Ramos (cell line): ENCODE results near the gene GAS7.

Experiments
- in situ Hi-C: fragments of 300-500 bp; cut with MboI; formaldehyde crosslinking; loops from one replicate; pipeline ENCODE4 v1.14.3; 2022; ENCODE audit warnings: low sequenced_read_pairs; ENCODE audit not compliant: unreplicated experiment

GAS7 gene

DNA sequence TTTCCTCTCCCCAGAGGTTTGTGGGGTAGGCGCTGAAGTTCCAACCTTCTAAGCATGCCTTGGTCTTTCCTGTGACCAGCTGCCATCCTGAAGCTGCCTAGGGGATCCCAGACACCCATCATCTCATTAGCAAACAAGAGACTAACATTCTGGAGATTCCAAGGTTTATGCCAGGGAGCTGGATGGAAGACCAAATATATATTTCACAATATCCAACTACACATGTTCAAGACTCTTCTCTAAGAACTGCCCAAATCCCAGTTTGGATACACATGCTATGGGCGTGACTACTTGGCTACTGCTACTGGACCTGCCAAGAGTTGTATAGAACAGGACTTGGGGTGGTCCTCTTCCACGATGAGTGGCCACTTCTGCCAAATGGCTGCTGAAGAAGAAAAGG lies 200.3 kb downstream of the GAS7 start:
- in situ Hi-C loops: no loop called here

DNA sequence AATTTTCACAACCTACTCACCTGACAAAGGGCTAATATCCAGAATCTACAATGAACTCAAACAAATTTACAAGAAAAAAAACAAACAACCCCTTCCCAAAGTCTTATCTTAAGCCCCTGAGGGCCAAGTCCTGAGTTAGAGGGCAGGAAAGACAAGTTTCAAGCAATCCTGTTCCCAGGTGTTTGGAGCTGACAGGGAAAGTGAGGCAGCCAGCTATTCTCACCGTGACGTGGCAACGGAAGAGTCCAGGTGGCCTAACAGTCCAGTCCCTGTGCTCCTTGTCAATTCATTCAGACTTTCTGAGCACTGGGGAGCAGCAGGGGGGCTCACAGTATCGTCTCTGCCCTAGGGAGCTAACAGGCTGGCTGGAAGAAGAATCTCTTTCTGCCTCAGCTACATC lies 203.6 kb downstream of the GAS7 start:
- in situ Hi-C loops: no loop called here

DNA sequence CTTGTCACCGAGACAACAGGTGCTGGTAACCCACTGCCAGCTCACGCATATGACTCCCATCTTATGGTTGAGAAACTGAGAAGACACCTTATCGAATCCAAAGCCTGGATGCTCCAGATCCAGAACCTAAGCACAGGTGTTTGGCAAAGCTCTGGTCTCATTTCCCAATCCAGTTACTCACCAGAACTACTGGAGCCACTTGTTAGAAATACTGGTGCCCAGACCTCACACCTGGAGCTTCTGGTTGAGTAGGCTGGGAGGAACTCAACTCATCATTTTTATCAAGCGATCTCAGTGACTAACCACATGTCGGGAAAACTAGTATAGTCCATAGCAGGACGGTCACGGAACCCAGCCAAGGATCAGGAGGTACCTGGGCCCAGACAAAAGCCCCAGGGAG lies 206.6 kb downstream of the GAS7 start:
- in situ Hi-C loops: no loop called here

DNA sequence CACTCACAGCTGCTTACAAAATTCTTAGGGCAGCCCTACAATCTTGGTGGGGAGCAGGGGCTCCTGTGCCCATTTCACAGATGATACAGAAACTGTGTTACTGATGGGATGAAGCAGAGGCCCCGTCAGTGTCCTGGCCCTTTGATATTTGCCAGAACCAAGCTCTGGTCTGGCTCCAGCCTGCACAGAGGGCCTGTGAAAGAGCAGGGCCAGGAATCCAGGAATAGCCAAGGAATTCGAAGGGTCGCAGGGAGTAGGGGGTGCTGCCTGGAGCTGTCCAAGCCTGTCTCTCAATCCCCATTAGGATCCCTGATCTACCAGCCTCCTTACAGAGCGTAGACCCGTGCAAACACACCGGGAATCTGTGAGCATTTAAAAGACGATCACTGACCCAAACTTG lies 207.1 kb downstream of the GAS7 start:
- in situ Hi-C loops: no loop called here

DNA sequence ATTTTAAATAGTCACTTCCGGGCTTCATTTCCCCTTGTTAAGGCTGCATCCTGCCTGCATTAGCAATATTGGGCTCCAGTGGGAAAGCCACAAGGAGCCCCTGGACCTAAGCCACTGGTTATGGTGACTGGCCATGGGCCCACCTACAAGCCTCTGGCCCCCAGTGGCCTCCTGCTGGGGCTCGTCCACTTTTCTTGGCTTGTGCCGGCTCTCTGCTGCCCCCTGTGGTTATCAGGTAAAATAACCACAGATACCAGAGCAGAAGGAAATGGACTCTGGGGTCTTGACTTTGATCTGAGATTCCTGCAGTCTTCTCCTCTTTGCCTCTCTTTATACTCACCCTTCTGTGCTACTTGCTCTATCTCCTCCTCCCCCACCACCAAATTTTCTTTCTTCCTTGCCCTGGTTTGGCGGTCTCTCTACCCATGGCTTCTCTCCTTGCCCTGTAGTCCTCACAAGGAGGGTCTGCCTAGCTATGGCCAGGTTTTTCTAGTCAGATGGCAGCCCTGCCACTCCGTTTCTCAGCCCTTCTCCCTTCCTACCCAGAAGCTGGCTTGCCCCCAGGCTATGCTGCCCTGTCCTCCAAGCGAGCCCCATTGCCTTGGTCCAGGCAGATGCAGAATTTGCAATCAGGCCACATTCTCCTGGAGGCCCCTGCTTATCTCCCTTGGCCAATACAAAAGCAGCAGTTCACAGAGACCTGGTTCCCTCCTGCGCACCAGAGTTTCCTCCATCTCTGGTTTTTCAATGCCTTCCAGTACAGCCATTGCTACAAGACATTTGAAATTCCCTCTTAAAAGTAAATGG lies 210.4 kb downstream of the GAS7 start:
- in situ Hi-C loops: no loop called here

DNA sequence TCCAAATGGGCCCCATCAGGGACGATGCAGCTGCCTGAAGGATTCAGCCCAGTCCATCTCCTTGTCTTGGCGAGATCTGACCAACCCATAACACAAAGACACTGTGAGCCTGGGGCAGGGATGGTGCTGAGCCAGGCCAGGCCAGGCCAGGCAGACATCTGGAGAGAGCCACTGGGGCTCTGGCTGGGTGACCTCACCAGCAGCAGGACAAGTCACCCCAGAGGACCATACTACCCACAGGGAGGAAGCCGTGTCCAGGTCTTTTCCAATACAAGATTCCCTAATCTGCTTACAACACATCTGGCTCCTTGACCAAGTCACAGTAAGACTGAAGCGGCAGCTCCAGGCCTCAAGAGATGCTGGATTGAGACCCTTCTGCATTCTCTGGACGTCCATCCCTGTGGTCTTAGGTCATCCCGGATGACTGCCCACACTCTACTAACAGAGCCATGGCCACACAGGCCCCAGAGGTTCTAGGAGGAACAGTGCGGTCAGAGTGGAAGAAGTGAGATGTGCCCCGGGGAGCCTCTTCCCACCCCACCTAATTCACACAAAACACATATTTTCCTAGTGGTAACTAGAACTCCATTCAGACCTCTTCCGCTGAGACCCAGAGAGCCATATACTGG lies 211.5 kb downstream of the GAS7 start:
- in situ Hi-C loops: no loop called here

DNA sequence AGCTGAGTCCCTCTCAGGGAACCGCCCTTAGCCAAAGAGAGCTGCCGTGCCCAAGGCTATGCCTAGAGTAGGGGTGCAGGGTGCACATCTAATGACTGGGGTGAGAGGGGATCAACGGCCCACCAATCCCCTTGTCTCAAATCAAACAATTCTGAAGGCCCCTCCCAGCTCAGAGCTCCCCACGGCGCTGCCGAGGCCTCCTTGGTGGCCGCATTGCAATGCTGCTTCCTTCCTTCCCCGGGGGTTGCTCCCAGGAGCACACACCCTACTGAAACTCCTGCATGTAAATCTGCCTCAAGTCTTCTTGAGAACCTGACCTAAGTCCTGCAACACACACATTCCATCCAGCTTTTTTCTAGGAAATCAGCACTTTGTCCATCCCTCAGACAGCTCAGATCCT lies 212.8 kb downstream of the GAS7 start:
- in situ Hi-C loops: no loop called here

DNA sequence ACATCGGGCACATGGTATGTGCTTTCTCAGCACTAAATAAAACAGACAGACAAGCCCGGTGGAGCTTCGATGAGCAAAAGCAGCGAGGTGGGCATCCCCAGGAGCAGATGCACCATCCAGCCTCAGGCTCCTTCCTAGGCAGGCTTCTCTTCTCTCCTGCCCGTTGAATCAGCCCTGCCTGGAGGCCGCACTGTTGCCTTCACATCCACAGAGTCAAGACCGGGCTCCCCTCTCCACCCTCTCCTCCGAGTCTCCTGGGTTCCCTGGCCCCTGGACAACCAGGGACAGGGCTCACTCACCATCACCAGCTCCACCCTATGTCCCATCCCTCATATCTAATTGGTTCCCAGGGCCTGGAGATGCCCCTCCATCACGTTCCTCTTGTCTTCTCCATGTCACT lies 213.6 kb downstream of the GAS7 start:
- in situ Hi-C loops: no loop called here

DNA sequence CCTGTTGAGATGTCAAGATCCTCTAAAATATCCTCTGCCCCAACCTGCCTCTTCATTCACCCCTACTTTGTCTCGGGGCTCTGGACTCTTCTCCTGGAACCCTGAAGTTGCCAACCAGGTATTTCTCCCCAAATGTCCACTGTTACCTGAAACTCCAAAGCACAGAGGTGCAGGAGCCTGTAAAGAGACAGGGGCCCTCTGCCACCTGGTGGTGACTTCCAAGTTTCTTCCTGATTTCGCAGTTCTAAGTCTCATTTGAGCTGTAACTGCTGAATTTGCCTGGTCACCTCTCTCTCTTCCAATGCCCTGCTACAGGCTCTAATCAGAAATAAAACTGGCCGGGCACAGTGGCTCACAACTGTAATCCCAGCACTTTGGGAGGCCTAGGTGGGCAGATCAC lies 216.2 kb downstream of the GAS7 start:
- in situ Hi-C loops: no loop called here

DNA sequence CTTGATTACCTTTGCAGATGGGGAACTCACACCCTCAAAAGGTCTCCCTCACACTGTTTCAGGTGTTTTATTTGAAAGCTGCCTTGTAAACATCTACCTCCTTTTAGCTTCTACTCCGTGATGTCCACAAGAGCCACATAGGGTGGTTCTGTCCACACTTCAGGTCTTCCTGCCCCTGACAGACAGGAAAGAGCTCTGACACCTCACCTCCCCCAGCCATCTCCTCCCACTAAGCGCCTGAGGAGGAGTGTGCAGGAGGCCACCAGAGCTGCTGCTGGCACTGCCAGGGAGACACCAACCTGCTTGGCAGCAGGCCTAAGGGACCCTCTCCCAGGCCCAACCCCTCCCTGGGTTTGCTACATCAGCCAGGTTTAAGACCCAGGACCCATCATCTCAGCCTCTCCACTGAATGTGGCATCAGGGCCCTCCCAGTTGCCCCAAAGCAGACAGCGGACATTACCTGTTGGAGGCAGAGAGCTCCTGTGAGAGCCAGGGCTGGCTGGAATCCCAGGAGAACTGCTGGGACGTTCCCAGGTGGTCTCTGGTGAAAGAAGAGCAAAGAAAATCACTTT lies 217.0 kb downstream of the GAS7 start:
- in situ Hi-C loops: no loop called here

DNA sequence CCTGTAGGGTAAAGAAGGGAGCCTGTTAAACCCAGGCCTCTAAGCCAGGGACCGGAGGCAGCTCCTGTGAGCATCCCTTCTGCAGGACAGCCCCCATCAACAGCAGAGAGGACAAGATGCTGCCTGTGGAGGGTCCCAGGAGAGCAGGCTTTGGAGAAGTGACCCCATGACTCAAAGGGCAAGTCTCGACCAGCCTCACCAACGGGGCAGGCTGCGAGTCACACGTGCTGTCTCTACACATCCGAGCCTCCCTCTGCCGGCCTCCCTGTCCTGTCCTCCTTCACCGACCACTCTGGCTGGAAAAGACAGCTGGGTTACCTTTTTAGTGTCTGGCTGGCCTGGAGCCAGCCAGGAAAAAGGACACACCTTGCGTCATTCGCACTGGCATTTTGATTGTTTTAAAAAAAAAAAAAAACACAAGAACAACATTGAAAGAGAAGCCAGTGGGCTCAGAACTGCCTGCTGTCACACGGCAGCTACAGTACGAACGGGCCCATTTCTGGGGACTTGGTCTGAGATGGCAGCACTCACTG lies 218.9 kb downstream of the GAS7 start:
- in situ Hi-C loops: no loop called here

DNA sequence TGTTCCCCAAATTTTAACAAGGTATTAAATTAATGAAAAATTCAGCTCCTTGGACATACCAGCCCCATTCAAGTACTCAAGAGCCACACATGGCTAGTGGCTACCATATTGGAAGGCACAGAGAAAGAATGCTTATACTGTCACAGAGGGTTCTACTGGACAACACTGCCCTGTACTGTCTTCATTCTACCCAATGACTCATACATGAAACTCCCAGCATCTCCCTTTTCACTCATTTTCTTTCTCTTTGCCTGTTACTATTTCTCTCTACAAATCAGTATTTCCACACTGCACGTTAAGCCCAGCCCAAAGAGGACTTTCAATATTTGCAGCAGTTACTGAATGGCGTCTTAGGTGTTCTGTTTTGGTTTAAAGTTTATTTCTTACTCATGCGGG lies 221.2 kb downstream of the GAS7 start:
- in situ Hi-C loops: no loop called here

DNA sequence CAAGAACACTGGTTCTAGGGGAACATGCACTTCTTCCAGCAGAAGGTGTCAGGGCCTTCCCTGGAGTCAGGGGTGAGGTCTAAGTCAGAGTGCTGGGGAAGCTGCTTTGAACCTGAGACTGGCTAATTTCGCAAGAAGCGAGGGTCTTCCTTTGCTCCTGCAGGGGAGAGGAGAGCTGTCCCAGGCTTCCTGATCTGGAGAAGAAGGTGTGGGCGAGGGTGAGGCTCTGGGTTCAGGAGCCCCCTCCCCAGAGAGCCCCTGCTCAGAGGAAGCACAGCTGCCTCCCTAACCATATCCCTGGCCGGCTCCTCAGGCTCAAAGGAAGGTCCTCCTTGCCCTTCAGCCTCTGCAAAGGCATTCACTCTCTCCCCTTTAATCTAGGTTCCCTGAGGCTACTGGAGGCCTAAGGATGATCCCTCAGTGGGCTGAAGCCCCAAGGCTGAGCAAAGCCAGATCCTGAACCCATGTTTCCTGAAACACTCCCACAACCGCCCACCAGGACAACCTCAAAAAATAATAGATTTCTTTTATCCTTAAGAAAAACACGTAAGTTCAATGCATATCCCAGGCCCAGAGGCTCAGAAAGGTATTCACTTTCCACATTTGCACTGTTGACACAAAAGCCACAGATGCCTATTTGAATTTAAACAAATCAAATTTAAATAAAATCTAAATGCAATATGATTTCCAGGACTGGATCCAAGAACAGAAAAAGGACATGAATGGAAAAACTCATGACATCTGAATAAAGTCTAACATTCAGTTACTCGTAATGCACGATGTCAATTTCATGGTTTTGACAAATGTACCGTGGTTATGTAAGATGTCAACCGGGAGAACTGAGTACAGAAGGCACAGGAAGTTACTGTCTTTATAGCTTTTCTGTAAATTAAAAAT lies 221.9 kb downstream of the GAS7 start:
- in situ Hi-C loops: no loop called here

DNA sequence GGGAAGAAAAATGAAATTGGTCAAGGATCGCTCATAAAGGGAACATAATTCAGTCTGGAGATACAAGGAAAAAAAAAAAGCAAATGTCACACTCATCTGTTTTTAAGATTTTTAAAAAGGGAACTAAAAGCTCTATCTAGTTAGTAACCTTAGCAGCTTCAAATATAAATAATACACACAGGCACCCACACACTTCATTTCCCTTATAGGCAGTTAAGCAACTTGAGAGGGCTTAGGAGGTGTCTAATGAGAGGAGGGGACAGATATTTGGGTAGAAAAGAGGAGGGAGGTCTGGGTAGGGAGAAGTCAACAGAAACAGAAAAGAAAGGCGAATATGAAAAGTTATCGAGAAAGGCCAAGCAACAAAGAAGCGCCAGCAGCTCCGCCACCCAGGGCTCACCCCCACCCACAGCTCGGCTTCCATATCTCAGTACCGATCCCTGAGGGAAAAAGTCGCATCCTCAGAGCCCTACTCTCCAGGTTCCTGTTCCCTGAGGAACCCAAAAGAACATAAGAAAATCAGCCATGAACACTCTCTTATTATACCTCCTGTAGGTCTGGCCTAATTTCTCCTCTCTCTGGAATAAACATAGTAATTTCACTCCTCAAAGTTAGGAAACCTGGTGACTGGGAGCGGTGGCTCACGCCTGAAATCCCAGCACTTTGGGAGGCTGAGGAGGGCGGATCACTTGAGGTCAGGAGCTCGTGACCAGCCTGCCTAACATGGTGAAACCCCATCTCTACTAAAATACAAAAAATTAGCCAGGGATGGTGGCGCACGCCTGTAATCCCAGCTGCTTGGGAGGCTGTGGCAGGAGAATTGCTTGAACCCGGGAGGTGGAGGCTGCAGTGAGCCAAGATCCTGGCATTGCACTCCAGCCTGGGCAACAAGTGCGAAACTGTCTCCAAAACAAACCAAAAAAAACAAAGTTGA lies 223.7 kb downstream of the GAS7 start:
- in situ Hi-C loops: no loop called here

DNA sequence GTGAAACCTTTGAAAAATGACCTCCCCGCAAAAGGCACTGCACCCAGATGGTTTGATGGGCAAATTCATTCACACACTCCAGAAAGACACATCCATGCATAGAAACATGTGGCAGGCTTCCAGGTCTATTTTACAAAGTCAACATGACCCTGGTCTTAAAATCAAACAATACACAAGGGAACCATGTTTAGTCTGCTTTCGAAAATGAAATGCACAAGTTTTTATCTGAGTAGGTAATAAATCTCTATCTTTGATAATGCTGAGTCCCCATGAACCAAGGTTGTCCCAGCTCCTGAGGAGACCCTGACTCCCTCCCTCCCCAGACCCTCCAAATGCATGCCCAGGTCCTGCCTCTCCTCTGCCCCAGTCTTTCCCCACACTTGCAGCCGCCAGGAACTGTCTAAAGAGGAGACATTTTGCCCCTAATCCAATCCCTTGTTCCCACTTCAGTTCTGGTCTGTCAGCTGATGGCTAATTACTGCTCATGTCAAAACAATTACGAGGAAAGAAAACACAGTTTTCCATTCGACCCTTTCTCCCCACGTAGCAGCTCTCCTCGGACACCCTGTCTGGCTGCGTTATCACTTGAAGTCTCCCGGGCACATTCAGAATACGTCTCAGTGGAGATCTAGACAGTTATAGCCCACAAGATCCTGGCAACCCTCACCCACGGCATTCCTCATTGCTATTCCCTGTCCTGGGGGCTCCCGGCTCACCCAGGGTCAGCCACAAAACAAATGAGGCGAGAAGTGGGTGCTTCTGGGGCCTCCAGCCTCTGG lies 224.5 kb downstream of the GAS7 start:
- in situ Hi-C loops: no loop called here

DNA sequence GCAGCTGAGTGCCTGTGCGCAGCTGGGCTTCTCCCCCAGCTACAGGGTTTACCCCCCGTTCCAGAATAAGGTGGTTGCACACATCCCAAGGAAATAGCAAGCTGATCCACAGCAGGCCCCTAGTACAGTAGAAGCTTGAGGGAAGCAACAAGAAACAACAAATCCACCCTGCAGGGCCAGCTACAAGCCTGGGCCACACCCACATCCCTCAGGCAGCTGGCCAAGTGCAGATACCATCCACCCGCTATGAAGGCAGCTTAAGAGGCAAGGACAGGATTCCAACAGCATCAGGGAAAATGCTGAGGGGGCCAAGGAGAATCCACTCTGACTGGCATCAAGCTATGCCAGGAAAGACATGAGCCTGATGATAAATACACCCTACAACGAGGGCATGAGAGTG lies 226.4 kb downstream of the GAS7 start:
- in situ Hi-C loops: no loop called here

DNA sequence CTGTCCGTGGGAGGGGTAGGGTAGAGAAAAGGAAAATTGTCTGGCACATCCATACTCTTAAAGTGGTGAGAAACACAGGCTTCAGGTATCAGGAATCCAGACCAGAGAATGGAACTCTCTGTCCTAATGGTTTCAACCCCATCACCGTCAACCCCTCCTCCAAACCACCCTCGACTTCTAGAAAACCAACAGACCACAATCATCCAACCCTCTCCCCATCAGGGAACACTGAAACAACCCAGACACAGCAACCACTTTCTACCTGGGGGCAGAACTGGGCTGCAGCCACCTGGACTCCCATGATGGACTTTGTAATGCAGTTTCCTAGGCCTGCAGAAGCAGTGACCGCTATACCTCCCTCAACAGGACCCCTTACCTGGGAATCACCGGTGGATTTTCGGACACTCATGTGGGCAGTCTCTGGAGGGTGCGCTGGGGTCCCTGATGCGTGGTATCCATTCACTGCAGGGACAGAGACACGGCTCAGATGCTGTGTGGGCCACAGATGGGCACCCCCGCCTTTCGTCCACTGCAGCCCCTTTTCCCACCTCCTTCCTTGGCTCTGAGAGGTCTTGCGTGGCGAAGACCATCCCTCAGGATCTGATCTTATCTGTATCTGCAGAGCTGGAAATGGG lies 229.0 kb downstream of the GAS7 start:
- in situ Hi-C loops: no loop called here

DNA sequence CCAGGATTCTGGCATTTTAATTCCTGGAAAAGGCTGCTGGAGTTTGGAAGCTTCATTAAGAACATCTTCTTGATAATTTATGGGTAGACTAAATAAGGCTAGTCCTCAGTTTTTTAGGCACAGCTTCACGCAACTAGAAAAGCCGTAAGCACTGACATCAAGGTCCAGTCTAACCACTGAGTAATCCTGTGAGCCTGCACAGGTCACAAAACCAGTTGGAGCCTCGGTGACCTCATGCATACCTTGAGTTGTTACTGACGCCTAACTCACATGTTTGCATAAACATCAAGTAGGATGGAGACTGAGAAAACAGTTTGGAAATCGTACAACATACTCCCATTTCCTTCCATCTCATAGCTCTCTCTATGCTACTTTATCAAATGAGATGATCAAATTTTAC lies 229.5 kb downstream of the GAS7 start:
- in situ Hi-C loops: no loop called here
